Measurements from ENCODE around the gene ABTB2. TPM values are rescaled to one million over a fixed set of nuclear protein-coding genes. Genes with fewer than 3 reads are reported as not detected.
A peak's percentile ranks its signal among the peaks of the same experiment; 100 is the strongest.
"Not testable (repeated sequence)": the region's sequence is repeated elsewhere in the genome, so short reads cannot be mapped to it uniquely, and the experiment has no call there.

Gene ABTB2
- total and polyA plus RNA-seq, 2 experiments from 2014 or later, result 8.7 to 9.9 TPM

DNA sequence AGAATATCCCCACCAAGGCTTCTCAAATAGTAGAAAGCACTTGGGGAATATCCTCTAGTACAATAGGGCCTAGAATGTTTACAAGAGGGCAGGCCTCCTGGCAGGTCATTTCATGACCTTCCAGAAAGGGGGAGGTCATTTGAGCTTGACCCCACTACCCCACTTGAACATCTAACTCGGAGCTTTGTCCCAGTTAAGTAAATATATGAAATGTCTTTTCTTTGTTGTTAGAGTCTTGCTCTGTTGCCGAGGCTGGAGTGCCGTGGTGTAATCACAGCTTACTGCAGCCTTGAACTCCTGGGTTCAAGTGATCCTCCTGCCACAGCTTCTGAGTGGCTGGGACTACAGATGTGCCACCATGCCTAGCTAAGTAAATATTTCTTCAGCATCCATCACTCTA, 108.4 kb downstream of the ABTB2 start:
- Histone ChIP-seq H4K20me1 (ENCODE audit: insufficient read depth) (no peaks in the 10 kb centered on the region), H3K27ac (no peak overlapping the region), H3K9me2 (ENCODE audit: insufficient read depth) (no peaks in the 10 kb centered on the region), H3K4me2 (ENCODE audit: unreplicated experiment) (no peak overlapping the region), H2AFZ (no peak overlapping the region), H3K9ac (no peak overlapping the region), H3K4me1 (ENCODE audit: insufficient read depth) (peaks cover 16% of the 10 kb centered on the region), H3K79me2 (ENCODE audit: insufficient read depth) (0 out of 2 replicates have a peak, but pooled peaks cover 2% of the 10 kb centered on the region), H3K4me3 (no peak overlapping the region), H3K36me3 (ENCODE audit: low read depth) (no peaks in the 10 kb centered on the region), H3F3A (ENCODE audit: insufficient read depth) (peaks cover 29% of the 10 kb centered on the region), H3K27me3 (replicated peaks; ENCODE audit: insufficient read depth) (no peaks in the 10 kb centered on the region), H3K9me3 (ENCODE audit: low read depth) (no peaks in the 10 kb centered on the region)
- in situ Hi-C loops (cut with MboI), result no loop called here
- WGBS, 2 experiments (ENCODE audit: low coverage in 1 of 2, low lambda C conversion rate in 2 of 2, missing lambda C conversion rate in 2 of 2), result 99% methylated on average over 3 of the region's 3 CpGs
- no peak for DNase-seq
- TF ChIP-seq EZH2phosphoT487 (IDR thresholded peaks at IDR 0.05; ENCODE audit: insufficient read depth, low read depth) (no peak), EZH2 (IDR thresholded peaks at IDR 0.05; ENCODE audit: insufficient read depth, poor library complexity, severe bottlenecking) (no peak)

DNA sequence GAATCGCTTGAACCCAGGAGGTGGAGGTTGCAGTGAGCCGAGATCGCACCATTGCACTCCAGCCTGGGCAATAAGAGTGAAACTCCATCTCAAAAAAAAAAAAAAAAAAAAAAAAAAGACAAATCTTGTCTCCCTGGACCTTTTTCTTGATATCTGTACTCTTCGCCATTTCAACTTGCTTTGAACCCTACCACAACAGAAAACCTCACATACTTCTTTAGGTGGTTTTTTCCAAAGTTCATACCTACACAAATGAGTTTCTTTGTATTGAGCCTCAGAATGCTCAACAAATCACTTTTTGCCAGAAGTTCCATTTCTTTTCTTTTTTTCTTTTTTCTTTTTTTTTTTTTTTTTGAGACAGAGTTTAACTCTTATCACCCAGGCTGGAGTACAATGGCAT, 111.3 kb downstream of the ABTB2 start:
- DNase-seq; H3K9ac ChIP-seq; H4K20me1 ChIP-seq (ENCODE audit: insufficient read depth); in situ Hi-C loops (cut with MboI); H2AFZ ChIP-seq; H3K27ac ChIP-seq; H3K4me3 ChIP-seq; H3K9me3 ChIP-seq (ENCODE audit: low read depth); H3K4me2 ChIP-seq (ENCODE audit: unreplicated experiment); H3K9me2 ChIP-seq (ENCODE audit: insufficient read depth); H3K36me3 ChIP-seq (ENCODE audit: low read depth); H3K27me3 ChIP-seq (replicated peaks; ENCODE audit: insufficient read depth); H3K79me2 ChIP-seq (ENCODE audit: insufficient read depth): not testable (repeated sequence)
- Histone ChIP-seq H3F3A (ENCODE audit: insufficient read depth) (peaks cover 23% of the 10 kb centered on the region), H3K4me1 (ENCODE audit: insufficient read depth) (peaks cover 39% of the 10 kb centered on the region)
- WGBS, 2 experiments (ENCODE audit: low coverage in 1 of 2, low lambda C conversion rate in 2 of 2, missing lambda C conversion rate in 2 of 2), result 91 to 100% methylated on average over 2 to 4 of the region's 4 CpGs

DNA sequence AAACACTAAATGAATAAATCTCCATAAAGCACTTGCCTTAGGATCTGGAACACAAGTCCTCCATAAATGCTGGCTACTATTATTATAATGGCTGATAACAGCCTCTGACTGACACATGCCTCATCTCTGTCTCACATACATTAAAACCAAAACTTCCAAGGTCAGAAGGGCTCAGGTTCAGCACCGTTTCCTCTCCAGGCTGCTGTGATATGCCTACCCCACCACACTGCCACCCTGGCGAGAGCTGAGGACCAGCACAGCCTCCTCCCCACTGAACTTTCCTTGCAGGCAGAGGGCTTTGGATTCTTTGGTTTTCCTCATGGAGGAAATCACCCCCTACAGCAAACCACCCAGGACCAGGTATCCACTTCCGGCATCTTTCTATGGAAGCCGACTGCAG, 112.8 kb downstream of the ABTB2 start:
- Histone ChIP-seq H3K4me3 (no peak overlapping the region), H3K27me3 (replicated peaks; ENCODE audit: insufficient read depth) (no peaks in the 10 kb centered on the region), H3K9me2 (ENCODE audit: insufficient read depth) (no peaks in the 10 kb centered on the region), H3K27ac (no peak overlapping the region), H3K9me3 (ENCODE audit: low read depth) (no peaks in the 10 kb centered on the region), H3K36me3 (ENCODE audit: low read depth) (no peaks in the 10 kb centered on the region), H3K79me2 (ENCODE audit: insufficient read depth) (0 out of 2 replicates have a peak, but pooled peaks cover 8% of the 10 kb centered on the region), H2AFZ (no peak overlapping the region), H3F3A (ENCODE audit: insufficient read depth) (peaks cover 8% of the 10 kb centered on the region), H3K9ac (no peak overlapping the region), H3K4me1 (ENCODE audit: insufficient read depth) (peaks cover 29% of the 10 kb centered on the region), H3K4me2 (ENCODE audit: unreplicated experiment) (no peak overlapping the region), H4K20me1 (ENCODE audit: insufficient read depth) (no peaks in the 10 kb centered on the region)
- no peak for TF ChIP-seq EZH2phosphoT487 (IDR thresholded peaks at IDR 0.05; ENCODE audit: insufficient read depth, low read depth)
- no peak for TF ChIP-seq EZH2 (IDR thresholded peaks at IDR 0.05; ENCODE audit: insufficient read depth, poor library complexity, severe bottlenecking)
- 88 to 94% methylated on average over 4 of the region's 4 CpGs for WGBS, 2 experiments (ENCODE audit: low coverage in 1 of 2, low lambda C conversion rate in 2 of 2, missing lambda C conversion rate in 2 of 2)
- in situ Hi-C loops (cut with MboI), result no loop called here
- DNase-seq, result no peak

DNA sequence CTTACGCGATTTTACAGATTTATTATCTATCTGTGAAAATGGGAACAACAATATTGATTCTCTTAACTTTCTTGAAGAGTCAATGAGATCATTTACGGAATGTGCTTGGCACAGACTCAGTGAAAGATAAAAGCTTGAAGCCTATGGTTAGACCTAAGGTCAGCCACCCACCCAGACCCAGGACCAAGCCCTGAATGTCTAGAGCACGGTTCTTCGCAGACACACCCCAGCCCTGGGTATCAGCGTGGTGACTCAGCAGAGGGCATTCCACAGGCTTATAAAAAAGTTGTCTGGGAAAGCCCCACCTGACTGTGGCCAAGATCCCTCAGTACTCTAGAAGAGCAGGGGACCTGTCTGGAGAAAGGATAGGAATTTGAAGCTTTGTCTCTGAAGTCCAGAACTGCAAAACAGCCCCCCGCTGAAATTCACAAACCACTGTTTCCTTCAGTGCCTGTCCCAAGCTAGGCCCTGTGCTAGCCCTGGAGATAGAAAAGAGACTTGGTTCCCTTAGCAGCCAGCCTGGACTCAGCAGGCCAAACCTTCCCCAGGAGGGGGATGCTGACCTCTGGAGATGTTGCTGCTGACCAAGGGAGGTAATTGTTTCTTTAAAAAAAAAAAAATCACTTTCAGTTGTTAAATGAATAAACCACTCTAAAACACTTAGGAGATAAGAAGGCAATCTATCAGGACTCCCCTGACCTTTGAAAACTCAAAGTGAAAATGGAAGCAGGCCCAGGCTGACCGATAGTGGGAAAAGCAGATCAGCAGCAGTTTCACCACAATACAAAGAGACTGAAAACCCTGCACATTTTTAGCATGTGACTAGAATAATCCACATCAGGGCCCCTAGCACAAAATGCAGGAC, 114.0 kb downstream of the ABTB2 start:
- 0 out of 2 replicates have a peak, but pooled peaks cover 10% of the 10 kb centered on the region for H3K79me2 ChIP-seq (ENCODE audit: insufficient read depth)
- no peak overlapping the region for H3K9ac ChIP-seq
- no peaks in the 10 kb centered on the region for H3K9me2 ChIP-seq (ENCODE audit: insufficient read depth)
- no peaks in the 10 kb centered on the region for H3F3A ChIP-seq (ENCODE audit: insufficient read depth)
- DNase-seq, result peak; percentile 79
- no peak overlapping the region for H2AFZ ChIP-seq
- 70 to 80% methylated on average over 8 of the region's 8 CpGs for WGBS, 2 experiments (ENCODE audit: low coverage in 1 of 2, low lambda C conversion rate in 2 of 2, missing lambda C conversion rate in 2 of 2)
- no peaks in the 10 kb centered on the region for H3K36me3 ChIP-seq (ENCODE audit: low read depth)
- H3K4me3 ChIP-seq, result no peak overlapping the region
- in situ Hi-C loops (cut with MboI), result no loop called here
- no peaks in the 10 kb centered on the region for H3K27me3 ChIP-seq (replicated peaks; ENCODE audit: insufficient read depth)
- H3K4me2 ChIP-seq (ENCODE audit: unreplicated experiment), result no peak overlapping the region
- H3K9me3 ChIP-seq (ENCODE audit: low read depth), result no peaks in the 10 kb centered on the region
- peaks cover 31% of the 10 kb centered on the region for H3K4me1 ChIP-seq (ENCODE audit: insufficient read depth)
- no peak overlapping the region for H3K27ac ChIP-seq
- no peak for TF ChIP-seq EZH2phosphoT487 (IDR thresholded peaks at IDR 0.05; ENCODE audit: insufficient read depth, low read depth)
- TF ChIP-seq EZH2 (IDR thresholded peaks at IDR 0.05; ENCODE audit: insufficient read depth, poor library complexity, severe bottlenecking), result no peak
- no peaks in the 10 kb centered on the region for H4K20me1 ChIP-seq (ENCODE audit: insufficient read depth)

All from GM23248 (cell line).